Muscle of back (tissue), 11 donors: ENCODE measurements around the gene HDAC3. TPM values are rescaled to one million over a fixed set of nuclear protein-coding genes. Genes with fewer than 3 reads are reported as not detected.

Experiments
- DNase-seq, 3 donors: peaks; one replicate each; pipeline versions ENCODE4 v3.0.0 to v3.0.0-alpha.2; 2013
- polyA plus RNA-seq, 10 donors: library from polyadenylated mRNA; unstranded; fragments of 120-200 nt; gene quantifications; one replicate each; pipeline ENCODE4 v1.2.1, GENCODE V29; 2013; ENCODE audit not compliant: insufficient read length in 10 of 10

The HDAC3 gene
- polyA plus RNA-seq, 10 donors, result 42.3 to 60.5 (median 55.2) TPM

DNA sequence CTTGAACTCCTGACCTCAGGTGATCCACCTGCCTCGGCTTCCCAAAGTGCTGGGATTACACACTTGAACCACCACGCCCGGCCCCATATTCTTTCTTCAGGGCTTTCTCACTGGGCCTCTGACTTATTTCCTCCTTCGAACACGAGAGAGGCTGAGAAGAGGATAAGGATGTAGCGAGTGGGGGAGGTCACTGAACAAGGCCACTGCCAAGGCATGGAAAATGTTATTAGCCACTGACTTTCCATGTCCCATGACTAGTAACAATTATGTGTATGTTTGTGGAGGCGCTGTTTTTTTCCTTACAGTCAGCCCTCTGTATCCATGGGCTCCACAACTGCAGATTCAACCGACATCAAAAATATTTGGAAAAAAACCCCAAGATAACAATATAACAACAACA, 26.9 kb upstream of the HDAC3 start:
- no peak for DNase-seq

DNA sequence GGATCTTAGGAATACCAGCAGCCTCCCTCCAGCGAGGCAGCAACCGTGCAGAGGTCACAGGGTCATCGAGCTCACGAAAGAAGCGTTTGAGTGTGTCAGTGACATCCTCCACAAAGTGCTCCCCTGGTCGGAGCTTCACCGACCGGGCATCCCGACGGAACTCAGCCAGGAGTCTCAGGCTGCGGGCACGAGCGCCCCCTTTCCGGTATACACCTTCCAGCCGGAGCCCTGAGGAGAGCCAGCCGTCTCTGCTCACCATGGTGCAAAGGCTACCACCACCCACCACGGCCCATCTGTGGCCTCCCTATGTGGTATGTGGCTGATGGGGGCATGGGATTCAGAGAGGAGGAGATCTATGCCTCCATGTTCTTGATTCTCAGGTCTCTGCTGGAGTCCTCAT, 25.4 kb upstream of the HDAC3 start:
- DNase-seq, result no peak

DNA sequence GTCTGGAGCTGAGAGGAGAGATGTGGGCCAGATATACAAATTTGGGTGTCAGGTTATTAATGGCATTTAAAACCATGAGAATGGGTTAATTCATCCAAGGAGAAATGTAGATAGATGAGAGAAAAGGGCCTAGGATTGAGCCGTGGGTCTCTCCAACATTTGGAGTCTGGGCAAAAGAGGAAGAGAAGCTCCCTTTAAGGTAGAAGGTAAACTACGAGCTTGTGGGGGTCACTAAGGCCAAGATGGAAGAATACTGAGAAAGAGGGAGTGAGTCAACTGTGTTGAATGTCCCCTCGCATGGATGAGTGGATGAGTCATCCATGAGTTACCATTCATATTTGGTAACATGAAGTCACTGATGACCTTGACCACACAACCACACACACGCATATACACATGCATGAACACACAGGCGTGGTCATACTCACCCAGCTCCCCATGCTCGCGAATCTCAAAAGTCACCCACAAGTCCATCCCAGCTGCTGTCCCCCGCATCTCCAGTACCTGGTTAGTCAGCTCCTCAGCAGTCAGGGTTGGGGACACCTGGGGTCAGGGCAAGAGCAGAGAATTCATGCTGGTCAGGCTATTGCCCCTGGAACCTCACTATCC, 21.4 kb upstream of the HDAC3 start:
- DNase-seq, result peak in 1 of 3 donors; percentile 81

DNA sequence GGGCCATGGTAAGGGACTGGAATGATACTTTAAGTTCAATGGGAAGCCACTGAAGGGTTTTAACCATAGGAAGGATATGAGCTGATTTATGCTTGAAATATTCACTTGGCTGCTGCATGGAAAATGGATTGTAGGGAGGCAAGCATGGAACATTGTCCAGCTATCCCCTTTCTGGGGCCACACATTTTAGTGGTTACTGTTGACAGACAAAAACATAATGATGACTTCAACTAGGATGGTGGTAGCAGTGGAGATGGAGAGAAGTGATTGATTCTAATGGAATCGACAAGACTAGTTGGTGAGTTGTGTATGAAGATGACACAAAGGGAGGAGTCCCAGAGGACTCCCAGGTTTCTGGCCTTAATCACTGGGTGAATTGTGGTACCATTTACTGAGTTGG, 20.8 kb upstream of the HDAC3 start:
- DNase-seq, result no peak

DNA sequence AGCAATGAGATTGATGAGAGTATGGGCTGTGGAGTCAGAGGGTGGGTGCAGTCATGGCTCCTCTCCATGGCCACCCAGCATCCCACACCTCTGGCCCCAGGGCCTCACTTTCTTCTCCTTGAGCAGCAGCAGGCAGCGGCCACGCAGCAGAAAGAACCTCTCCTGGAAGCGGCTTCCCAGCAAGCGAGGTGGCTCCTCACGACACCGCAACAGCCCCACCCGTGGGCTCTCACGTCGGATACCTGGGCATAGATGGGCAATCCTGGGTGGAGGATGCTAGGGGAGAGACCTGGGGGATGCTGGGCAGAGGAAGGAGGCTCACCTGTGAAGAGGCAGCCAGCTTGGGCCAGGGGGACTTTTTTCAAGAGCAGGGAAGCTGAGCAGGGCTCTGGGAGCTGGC, 19.7 kb upstream of the HDAC3 start:
- DNase-seq, result no peak

DNA sequence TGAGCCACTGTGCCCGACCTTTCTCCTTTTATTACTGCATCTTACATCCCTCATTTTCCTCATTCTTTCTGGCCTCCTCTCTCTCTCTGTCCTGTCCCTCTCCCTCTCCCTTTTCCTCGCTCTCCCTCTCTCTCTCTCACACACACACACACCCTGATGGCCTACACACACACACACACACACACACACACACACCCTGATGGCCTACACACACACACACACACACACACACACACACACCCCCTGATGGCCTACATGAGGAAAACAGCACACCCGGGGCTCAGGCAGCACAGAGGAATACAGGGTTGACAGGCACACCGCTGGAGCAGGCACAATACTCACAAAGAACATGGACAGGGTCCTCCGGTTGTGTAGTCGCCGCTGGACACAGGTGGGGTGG, 18.4 kb upstream of the HDAC3 start:
- no peak for DNase-seq

DNA sequence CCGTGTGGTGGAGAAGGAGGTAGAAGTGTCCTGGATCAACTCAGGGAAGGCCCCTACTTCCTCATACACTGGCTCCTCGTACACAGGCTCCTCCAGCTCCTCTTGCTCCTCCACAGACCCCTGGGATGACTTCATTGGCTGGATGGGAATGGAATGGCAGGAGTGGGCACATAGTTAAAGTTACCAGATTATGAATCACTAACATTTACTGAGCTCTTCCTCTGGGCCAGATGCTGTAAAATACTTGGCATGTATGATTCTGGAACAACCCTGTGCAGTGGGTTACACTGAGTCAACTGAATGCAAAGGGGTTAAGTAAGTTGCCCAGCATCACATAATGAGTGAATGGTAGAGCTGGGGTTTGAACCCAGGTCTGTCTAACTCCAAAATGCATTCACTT, 17.6 kb upstream of the HDAC3 start:
- peak in 1 of 3 donors; percentile 72 for DNase-seq

DNA sequence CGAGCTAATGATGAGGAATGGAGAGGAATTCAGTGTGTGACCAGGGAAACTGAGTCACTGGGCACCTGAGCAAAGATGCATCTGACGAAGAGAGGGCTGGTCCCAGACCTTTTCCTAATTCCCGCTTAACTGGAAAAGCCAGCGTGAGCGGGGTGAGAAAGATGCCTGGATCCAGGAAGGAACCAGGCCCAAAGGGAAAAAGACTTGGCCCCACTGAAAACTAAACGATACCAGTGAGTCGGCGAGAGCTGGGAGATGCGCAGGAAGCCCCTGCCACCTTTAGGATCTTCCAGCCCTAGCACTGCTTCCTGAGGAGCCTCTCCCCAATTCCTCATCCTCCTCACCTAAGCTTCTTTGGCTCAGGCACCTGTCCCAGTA, 15.1 kb upstream of the HDAC3 start:
- DNase-seq, result no peak

DNA sequence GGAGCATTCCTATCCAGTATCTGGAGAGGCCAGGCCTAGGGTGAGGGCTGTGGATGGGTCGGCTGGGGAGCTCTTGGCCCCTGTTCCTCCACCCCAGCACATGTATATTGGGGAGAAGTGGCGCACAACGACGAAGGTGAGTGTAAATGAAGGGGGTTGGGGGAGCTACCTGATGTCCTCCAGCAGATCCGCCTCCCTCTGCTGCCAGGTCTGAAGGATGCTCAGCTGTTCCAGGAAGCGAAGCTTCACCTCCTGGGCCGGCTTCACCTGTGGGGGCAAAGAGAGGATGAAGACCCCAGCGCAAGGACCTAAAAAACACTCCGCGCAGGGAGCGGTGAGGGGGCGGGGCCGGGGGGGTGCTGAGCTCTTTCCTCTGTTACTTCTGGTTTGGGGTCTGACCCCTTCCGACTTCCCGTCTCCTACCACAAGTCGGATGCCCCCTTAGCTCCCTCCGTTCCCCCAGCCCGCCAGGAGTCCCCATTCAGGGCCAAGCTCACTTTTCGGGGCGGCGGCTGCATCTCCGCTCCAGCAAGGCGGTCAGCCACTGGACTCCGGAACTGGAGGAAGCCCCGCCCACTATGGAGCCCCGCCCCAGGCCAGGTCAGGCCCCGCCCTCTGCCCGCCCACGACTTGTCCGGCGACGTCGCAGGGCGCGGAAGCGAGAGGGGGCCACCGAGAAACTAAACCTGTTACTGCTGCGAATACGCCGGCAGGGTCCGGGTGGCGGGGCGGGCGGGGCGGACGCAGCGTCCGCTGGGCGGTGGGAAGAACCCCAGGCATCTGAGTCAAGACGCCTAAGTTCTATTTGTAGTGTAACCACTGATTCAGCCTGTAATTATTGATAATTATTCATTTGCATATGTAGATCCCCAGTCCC, 14.4 kb upstream of the HDAC3 start, which contains the start of gene FCHSD1:
TSS of gene FCHSD1 (minus strand) at position 568 of the 877 bp plus-strand sequence. CDS start at position 518, 50 bp downstream.
- peak; percentile 53 to 88 (median 84) for DNase-seq

DNA sequence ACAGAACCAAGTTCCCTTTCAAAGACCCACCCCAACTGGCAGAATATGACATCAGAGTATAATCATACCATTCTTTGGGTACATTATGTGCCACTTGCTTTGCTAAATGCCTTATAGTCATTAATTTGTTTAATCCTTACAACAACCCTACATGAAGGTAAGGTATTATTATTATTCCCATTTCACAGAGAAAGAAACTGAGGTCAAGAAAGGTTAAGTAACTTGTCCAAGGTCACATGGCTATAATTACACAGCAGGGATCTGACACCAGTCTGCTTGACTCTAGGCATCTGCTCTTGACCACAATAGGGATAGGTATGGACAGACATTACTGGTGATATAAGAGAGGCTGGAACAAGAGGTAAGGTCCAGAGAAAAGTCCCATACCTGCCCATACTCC, 13.3 kb upstream of the HDAC3 start:
- DNase-seq, result no peak

DNA sequence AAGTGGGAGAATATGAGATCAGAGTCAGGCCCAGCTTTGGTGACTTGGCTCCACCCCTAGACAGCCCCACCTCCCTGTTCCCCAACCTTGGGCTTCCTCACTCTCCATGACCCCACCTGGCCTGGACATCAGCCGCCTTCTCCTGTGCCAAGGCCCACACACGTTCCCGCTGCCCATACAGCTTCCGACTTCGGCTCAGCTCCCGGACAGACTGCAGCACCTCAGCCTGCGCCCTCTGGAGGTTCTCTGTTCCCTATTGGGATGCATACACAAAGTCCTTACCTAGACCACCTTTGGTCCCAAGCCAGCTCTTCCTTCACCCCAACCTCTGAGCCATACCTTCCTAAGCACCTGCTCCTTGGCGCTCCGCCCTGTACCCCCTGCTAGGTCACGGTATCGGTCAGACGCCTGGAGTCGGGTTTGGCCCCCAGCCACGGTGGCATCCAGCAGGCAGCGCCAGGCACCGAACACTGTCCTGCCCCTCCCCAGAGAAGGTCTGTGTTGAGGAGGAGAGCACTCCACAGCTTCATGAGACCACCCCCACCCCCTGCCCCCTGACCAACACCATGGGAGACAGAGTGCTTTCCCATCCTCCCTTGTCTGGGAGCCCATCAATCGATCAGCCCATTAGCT, 12.5 kb upstream of the HDAC3 start:
- no peak for DNase-seq

DNA sequence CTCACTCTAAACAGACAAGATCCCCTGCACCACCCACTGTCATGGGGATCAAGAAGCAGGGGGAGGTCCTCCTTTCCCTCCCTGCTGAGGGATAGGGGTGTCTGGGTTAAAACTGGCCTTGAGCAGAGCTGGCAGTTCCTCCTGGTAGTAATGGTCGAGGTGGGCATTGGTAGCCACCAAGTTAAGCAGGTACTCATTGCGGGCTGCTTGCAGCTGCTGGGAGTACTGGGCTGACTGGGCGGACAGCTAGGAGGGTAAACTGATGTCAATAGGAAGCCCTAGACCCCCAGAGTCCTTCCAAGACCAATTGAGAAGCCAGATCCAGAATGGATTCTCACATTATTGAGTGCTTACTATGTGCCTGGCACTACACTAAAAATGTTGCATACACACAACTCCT, 11.2 kb upstream of the HDAC3 start:
- no peak for DNase-seq

DNA sequence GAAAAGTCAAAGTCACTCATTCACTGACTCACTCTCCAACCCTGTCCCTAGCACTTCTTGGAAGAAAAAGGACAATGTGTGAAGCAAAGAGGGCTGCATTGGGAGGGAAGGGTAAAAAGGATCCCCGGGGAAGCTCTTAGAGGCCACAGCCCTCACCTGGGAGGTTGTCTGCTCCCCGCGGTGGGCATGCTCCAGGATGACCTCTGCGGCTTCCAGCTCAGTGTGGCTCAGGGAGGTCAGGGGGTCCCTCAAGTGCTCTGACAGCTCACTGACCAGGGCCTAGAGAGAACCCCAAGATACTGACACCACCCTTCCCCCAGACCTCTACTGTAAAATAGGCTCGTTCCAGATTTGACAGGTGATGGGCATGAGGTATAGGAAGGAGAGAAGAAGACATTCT, 10.6 kb upstream of the HDAC3 start:
- no peak for DNase-seq

DNA sequence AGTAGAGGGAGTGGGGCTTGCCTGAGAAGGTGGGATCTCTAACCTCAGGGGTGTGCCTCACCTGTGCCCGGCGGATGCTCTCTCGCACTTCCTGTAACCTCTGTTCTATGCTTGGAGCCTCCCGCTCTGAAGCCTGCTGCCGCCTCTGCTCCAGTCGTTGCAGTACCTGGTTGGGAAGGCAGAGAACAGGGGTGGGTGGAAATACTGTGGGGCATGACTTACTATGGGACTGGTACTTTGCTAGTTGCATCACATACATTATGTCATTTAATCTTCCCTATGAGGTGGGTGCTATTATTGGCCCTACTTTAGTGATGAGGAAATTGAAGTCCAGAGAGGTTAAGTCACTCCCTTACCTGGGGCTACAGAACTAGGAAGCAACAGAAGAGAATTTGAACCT, 9.4 kb upstream of the HDAC3 start:
- no peak for DNase-seq

DNA sequence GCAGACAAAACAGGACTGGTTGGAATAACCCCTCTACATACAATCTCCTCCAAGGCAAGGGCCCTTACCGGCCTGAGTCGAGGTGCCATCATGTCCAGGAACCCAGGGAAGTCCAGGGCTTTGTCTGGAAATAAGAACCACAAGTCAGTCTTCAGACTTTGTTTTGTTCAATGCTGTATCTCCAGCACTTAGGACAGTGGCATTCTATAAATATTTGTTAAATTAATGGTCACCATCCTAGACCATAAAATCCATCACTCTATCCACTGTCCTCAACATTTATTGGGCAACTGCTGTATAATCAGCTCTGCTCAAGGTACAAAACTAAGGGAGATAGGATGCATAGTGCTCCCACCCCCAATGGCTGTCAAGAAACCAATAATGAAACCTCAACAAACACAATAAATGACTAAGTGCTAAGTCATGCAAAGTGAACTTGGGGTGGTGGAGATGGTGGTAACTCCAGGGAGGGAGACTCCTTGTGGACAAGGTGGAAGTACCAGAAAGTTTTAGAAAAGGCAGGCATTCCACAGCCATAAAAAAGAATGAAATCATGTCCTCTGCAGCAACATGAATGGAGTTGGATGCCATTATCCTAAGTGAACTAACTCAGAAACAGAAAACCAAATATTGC, 5.1 kb upstream of the HDAC3 start:
- no peak for DNase-seq

DNA sequence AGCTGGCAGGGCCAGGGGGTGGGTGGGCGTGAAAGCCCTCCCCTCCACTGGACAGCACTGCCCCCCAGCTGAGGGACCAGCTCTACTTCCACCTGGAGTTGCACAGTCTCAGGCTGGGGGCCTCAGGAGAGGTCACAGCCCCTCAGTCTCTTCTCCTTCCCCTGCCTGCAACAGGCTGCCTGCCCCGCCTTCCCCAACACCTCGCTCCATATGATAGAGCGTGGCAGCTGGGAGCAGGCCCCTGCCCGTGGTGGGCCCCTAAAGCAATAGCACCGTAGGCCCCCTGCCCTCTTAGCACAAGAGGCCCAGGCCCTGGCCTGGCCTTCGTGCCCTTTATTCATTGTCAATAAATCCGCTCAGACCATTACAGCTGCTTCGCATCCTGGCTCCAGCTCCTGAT, 4.0 kb upstream of the HDAC3 start:
- DNase-seq, result no peak

DNA sequence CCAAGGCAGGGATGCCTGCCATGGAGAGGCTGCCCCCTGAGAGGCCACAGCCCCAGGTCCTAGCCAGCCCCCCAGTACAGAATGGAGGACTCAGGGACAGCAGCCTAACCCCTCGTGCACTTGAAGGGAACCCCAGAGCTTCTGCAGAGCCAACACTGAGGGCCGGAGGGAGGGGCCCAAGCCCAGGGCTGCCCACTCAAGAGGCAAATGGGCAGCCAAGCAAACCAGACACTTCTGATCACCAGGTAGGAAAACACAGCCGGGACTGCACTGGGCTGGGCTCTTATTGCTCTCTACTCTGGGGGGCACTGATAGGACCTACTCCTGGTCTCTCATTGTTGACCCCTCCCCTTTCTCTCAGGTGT, 3.4 kb upstream of the HDAC3 start:
- no peak for DNase-seq

DNA sequence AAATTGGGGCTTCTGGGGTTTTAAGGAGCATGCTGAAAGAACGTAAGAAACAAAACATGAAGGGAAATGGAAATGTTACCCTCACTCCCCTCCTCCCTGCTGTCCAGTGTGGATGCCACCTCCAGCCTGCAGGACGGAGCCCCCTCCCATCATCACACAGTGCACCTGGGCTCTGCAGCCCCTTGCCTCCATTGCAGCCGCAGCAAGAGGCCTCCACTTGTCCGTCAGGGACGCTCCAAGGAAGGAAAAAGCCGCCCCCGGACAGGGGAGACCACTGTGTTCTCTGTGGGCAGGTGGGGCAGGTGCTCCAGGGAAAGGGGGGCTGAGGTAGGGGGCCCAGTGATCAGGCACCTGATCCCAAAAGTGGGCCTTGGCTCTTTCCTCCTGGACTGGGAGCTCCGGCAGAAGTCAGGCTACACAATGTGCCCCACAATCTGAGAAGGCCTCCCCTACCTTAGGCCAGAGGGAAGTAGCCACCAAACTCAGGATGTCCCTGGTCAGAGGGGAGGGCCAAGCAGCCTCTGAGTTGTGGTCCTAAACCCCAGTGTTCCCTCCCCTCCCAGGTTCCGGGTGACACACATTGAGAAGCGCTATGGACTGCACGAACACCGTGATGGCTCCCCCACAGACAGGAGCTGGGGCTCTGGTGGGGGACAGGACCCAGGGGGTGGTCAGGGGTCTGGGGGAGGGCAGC, 2.9 kb upstream of the HDAC3 start:
- DNase-seq, result no peak

DNA sequence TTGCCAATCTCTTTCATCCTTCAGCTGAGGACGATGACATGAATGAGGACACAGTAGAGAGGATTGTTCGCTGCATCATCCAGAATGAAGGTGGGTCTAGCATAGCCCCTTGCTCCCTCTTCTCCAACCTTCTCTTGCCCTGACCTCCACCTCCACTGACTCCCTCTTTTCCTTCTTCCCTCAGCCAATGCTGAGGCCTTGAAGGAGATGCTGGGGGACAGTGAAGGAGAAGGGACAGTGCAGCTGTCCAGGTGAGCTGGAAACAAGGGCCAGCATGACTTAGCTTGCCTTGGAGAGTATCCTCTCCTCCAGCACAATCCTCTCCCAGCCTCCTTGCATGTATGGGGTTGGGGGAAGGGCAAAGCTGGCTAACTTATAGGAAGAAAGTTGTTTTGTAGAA, 2.1 kb upstream of the HDAC3 start:
- no peak for DNase-seq

DNA sequence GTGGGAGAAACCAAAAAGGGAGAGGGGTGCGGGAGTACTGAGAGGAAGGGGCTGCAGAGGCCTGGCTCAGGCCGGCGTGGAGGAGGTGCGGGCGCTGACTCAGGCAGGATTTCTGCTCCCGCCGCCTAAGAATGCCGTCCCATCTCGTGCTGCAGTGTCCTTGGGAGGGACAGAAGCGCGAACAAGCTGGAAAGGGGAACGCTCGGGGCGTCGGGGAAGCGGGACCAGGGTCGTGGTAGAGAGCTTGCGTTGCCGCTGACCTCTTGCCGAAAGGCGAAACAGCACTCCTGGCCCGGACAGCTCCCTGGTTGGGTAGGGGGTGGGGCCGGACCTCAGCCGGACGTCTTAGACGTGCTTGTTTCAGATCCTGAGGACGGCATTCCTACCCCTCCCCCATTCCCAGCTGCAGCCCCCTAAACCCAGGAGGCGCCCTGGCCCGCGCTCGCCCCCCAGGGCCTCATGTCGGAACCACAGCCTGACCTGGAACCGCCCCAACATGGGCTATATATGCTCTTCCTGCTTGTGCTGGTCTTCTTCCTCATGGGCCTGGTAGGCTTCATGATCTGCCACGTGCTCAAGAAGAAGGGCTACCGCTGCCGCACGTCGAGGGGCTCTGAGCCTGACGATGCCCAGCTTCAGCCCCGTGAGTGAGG, 1.2 kb upstream of the HDAC3 start:
- DNase-seq, result peak in 2 of 3 donors; percentile 56 to 81

DNA sequence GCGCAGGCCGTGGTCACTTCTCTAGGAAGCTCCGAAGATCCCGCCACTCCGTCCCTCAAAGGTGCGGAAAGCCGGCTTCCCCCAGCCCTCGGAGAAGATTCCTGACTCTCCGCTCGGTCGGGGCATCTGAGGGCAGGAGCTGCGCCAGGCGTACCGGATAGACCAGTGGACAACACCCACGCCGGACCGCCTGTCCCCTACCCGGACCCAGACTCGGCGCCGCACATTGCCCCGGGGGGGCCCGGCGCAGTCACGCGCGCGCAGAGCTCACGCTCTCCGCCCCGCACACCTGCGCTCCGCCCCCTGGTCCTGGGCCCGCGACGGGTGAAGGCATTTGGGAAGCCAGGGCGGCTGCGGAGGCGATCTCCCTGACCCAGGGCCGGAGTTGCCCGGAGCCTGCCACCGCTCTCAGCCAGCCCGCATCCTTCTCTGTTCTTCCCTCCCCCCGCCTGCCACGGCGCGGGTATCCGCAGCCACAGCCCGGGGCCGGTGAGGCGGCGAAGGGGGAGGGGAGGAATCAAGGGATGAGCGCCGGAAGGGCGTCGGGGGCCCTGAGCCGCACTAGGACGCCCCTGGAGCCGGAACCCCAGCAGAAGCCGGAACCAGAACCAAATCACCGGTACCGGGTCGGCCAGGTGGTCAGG, 596 bp upstream of the HDAC3 start:
- DNase-seq, result peak in 1 of 3 donors; percentile 32
